WTC11 (cell line): Measurements from ENCODE around the gene GDPD2. TPM values are rescaled to one million over a fixed set of nuclear protein-coding genes. Genes with fewer than 3 reads are reported as not detected.

Experiments
- ATAC-seq: fragments of 200-7000 bp; cut with Tn5 transposase; 2 replicates; pipeline ENCODE4 v1.10.0; 2021; ENCODE audit warnings: mild to moderate bottlenecking, moderate library complexity
- CTCF ChIA-PET: fragments of 300-600 bp; sonication (Branson Sonifier 250); formaldehyde crosslinking; loops from one replicate; lab custom pipeline; 2021; ENCODE audit warnings: antibody characterized with exemption; lab: Charles Lee
- POLR2A ChIA-PET: fragments of 350-600 bp; sonication (Branson Sonifier 250); formaldehyde crosslinking; loops from one replicate; lab custom pipeline; 2021; ENCODE audit warnings: antibody characterized with exemption; lab: Charles Lee
- DNase-seq: peaks from one replicate; pipeline ENCODE4 v3.0.0; 2021; ENCODE audit warnings: low spot score
- H3K27ac Mint-ChIP-seq: 2 replicates; pipeline ENCODE4 v1.8.0; 2021; ENCODE audit warnings: mixed read lengths
- H3K27me3 Mint-ChIP-seq: 2 replicates; pipeline ENCODE4 v1.8.0; 2021; ENCODE audit warnings: low read depth, mild to moderate bottlenecking, moderate library complexity, mixed read lengths
- H3K36me3 Mint-ChIP-seq: 2 replicates; pipeline ENCODE4 v1.8.0; 2021; ENCODE audit warnings: mixed read lengths
- H3K4me1 Mint-ChIP-seq: 2 replicates; pipeline ENCODE4 v1.8.0; 2022; ENCODE audit warnings: mixed read lengths
- H3K4me3 Mint-ChIP-seq: 2 replicates; pipeline ENCODE4 v1.8.0; 2021; ENCODE audit warnings: mild to moderate bottlenecking, moderate library complexity, mixed read lengths
- H3K9me3 Mint-ChIP-seq: 2 replicates; pipeline ENCODE4 v1.8.0; 2021; ENCODE audit warnings: mixed read lengths
- ATF2 ChIP-seq: sonication (generic); formaldehyde crosslinking; IDR thresholded peaks from 2 replicates; pipeline ENCODE4 v1.8.1; 2022; ENCODE audit warnings: low read depth, missing genetic modification reagents, borderline replicate concordance
- CREM ChIP-seq: sonication (generic); formaldehyde crosslinking; IDR thresholded peaks from 2 replicates; pipeline ENCODE4 v1.8.1; 2022; ENCODE audit warnings: mild to moderate bottlenecking, missing genetic modification reagents, moderate library complexity
- ESRRA ChIP-seq: sonication (generic); formaldehyde crosslinking; IDR thresholded peaks from 2 replicates; pipeline ENCODE4 v1.8.1; 2022; ENCODE audit warnings: mild to moderate bottlenecking, missing genetic modification reagents, borderline replicate concordance
- FOXJ3 ChIP-seq: sonication (generic); formaldehyde crosslinking; IDR thresholded peaks from 2 replicates; pipeline ENCODE4 v1.9.0; 2021; ENCODE audit warnings: missing genetic modification reagents, mild to moderate bottlenecking, borderline replicate concordance
- FOXK1 ChIP-seq: sonication (generic); formaldehyde crosslinking; IDR thresholded peaks from 2 replicates; pipeline ENCODE4 v1.8.0; 2022; ENCODE audit warnings: mild to moderate bottlenecking, moderate library complexity, missing genetic modification reagents
- FOXP1 ChIP-seq: sonication (generic); formaldehyde crosslinking; IDR thresholded peaks from 2 replicates; pipeline ENCODE4 v1.8.0; 2022; ENCODE audit warnings: missing genetic modification reagents, mild to moderate bottlenecking, moderate library complexity, borderline replicate concordance
- GABPB1 ChIP-seq: sonication (generic); formaldehyde crosslinking; IDR thresholded peaks from 2 replicates; pipeline ENCODE4 v1.8.1; 2023; ENCODE audit warnings: mild to moderate bottlenecking, missing genetic modification reagents
- GRHL2 ChIP-seq: fragments of 250-450 bp; sonication (Bioruptor Pico); IDR thresholded peaks from 2 replicates; pipeline ENCODE4 v1.8.0; 2022; ENCODE audit warnings: mild to moderate bottlenecking, moderate library complexity; ENCODE audit not compliant: insufficient replicate concordance, severe bottlenecking
- HMGA2 ChIP-seq: fragments of 250-450 bp; sonication (Bioruptor Pico); IDR thresholded peaks from 2 replicates; pipeline ENCODE4 v1.4.0; 2021; ENCODE audit warnings: mild to moderate bottlenecking, moderate library complexity
- OVOL2 ChIP-seq: fragments of 250-450 bp; sonication (Bioruptor Pico); IDR thresholded peaks from 2 replicates; pipeline ENCODE4 v1.9.0; 2021; ENCODE audit warnings: mild to moderate bottlenecking, borderline replicate concordance
- RELA ChIP-seq: sonication (generic); formaldehyde crosslinking; IDR thresholded peaks from 2 replicates; pipeline ENCODE4 v1.8.1; 2022; ENCODE audit warnings: missing genetic modification reagents, mild to moderate bottlenecking, borderline replicate concordance
- RORB ChIP-seq: fragments of 250-450 bp; sonication (Bioruptor Pico); IDR thresholded peaks from 2 replicates; pipeline ENCODE4 v1.9.0; 2021; ENCODE audit warnings: mild to moderate bottlenecking
- TEAD1 ChIP-seq: sonication (generic); formaldehyde crosslinking; IDR thresholded peaks from 2 replicates; pipeline ENCODE4 v1.8.0; 2022; ENCODE audit warnings: mild to moderate bottlenecking, missing genetic modification reagents
- TP53 ChIP-seq: sonication (generic); formaldehyde crosslinking; IDR thresholded peaks from 2 replicates; pipeline ENCODE4 v1.8.1; 2023; ENCODE audit warnings: mild to moderate bottlenecking, missing genetic modification reagents
- ZBTB21 ChIP-seq: sonication (generic); formaldehyde crosslinking; IDR thresholded peaks from 2 replicates; pipeline ENCODE4 v1.8.1; 2023; ENCODE audit warnings: mild to moderate bottlenecking, missing genetic modification reagents, borderline replicate concordance
- ZNF281 ChIP-seq: sonication (generic); formaldehyde crosslinking; IDR thresholded peaks from 2 replicates; pipeline ENCODE4 v1.8.0; 2023; ENCODE audit warnings: mild to moderate bottlenecking, missing genetic modification reagents
- total RNA-seq: library from RNA; stranded (reverse); gene quantifications from 3 replicates; pipeline ENCODE4 v1.2.3, GENCODE V29; 2021
- TF ChIP-seq, protein P1 (sequence below): sonication (generic); formaldehyde crosslinking; conservative IDR thresholded peaks from 2 replicates; pipeline ENCODE4 v1.8.1; 2022; ENCODE audit warnings: mild to moderate bottlenecking, missing genetic modification reagents
- TF ChIP-seq, protein P2 (sequence below): fragments of 250-450 bp; sonication (Bioruptor Pico); IDR thresholded peaks from 2 replicates; pipeline ENCODE4 v2.1.2; 2022; ENCODE audit warnings: mild to moderate bottlenecking, moderate library complexity
- TF ChIP-seq, protein P3 (sequence below): fragments of 200-600 bp; IDR thresholded peaks from 2 replicates; pipeline ENCODE4 v1.8.0; 2022; ENCODE audit warnings: antibody characterized with exemption
- TF ChIP-seq, protein P4 (sequence below): sonication (generic); formaldehyde crosslinking; IDR thresholded peaks from 2 replicates; pipeline ENCODE4 v1.8.1; 2023; ENCODE audit warnings: mild to moderate bottlenecking, moderate library complexity, missing genetic modification reagents
- TF ChIP-seq, protein P5 (sequence below): sonication (generic); formaldehyde crosslinking; IDR thresholded peaks from 2 replicates; pipeline ENCODE4 v1.8.0; 2022; ENCODE audit warnings: mild to moderate bottlenecking, missing genetic modification reagents
- TF ChIP-seq, protein P6 (sequence below): sonication (generic); formaldehyde crosslinking; IDR thresholded peaks from 2 replicates; pipeline ENCODE4 v1.8.0; 2022; ENCODE audit warnings: mild to moderate bottlenecking, missing genetic modification reagents

GDPD2 gene
- total RNA-seq, 1 experiment from 2014 or later, result 7.0 TPM

DNA sequence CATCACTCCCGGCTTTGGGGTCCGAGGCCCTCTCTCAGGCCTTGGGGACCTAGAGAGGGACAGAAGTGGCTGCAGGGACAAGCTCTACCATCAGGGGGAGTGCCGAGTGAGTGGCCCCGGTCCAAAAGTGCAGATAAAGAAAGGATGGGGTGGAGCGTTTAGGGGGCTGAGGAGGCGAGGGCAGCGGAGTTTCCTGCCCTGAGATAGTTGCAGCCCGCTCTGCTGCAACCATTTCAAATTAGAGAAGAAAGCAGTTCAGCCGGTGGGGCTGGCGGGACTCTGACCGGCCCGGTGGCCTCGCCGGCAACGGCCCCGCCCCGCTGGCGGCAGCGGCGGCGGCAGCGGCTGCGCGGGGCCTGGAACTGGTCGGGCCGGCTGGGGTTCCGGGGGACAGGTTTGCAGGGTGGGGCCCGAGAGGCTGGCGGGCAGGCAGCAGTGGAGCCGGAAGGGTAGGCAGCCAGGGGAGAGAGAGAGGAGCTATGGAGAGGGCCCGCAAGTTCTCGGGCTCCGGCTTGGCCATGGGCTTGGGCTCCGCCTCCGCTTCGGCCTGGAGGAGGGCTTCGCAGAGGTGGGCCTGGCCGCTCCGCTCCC lies 29.1 kb downstream of the GDPD2 start:
- Mint-ChIP-seq H3K9me3 (no peaks in the 10 kb centered on the region), H3K36me3 (peaks cover 7% of the 10 kb centered on the region), H3K27ac (no peak overlapping the region), H3K4me1 (peaks cover 36% of the 10 kb centered on the region), H3K4me3 (peak overlapping the region; percentile 80), H3K27me3 (no peaks in the 10 kb centered on the region; the same call in 1 of the 2 replicates)
- CTCF ChIA-PET, result interaction anchor here (0.5 to 3.0 kb wide), 11 partner anchors 17 to 727 kb away, joined by 3 to 32 read pairs (median 3); partner anchors contain the start of gene GDPD2
- no peak for TF ChIP-seq FOXK1 (CRISPR knock-in tag)
- no peak for TF ChIP-seq RELA
- TF ChIP-seq, protein P1, sequence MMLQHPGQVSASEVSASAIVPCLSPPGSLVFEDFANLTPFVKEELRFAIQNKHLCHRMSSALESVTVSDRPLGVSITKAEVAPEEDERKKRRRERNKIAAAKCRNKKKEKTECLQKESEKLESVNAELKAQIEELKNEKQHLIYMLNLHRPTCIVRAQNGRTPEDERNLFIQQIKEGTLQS (CRISPR knock-in tag), result no peak
- TF ChIP-seq, protein P2, sequence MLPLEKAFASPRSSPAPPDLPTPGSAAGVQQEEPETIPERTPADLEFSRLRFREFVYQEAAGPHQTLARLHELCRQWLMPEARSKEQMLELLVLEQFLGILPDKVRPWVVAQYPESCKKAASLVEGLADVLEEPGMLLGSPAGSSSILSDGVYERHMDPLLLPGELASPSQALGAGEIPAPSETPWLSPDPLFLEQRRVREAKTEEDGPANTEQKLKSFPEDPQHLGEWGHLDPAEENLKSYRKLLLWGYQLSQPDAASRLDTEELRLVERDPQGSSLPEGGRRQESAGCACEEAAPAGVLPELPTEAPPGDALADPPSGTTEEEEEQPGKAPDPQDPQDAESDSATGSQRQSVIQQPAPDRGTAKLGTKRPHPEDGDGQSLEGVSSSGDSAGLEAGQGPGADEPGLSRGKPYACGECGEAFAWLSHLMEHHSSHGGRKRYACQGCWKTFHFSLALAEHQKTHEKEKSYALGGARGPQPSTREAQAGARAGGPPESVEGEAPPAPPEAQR (CRISPR knock-in tag), result no peak
- no peak for TF ChIP-seq OVOL2
- TF ChIP-seq, protein P3, sequence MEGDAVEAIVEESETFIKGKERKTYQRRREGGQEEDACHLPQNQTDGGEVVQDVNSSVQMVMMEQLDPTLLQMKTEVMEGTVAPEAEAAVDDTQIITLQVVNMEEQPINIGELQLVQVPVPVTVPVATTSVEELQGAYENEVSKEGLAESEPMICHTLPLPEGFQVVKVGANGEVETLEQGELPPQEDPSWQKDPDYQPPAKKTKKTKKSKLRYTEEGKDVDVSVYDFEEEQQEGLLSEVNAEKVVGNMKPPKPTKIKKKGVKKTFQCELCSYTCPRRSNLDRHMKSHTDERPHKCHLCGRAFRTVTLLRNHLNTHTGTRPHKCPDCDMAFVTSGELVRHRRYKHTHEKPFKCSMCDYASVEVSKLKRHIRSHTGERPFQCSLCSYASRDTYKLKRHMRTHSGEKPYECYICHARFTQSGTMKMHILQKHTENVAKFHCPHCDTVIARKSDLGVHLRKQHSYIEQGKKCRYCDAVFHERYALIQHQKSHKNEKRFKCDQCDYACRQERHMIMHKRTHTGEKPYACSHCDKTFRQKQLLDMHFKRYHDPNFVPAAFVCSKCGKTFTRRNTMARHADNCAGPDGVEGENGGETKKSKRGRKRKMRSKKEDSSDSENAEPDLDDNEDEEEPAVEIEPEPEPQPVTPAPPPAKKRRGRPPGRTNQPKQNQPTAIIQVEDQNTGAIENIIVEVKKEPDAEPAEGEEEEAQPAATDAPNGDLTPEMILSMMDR, result peak; percentile 29
- DNase-seq (peak; percentile 69), ATAC-seq (peak; percentile 22)
- POLR2A ChIA-PET, result interaction anchor here (0.8 to 1.0 kb wide), 2 partner anchors 29 to 518 kb away, joined by 3 to 4 read pairs; partner anchors contain the start of gene GDPD2

- ATAC-seq, result no peak
- ChIA-PET CTCF (interaction anchor here (1.0 to 3.0 kb wide), 9 partner anchors 18 to 726 kb away, joined by 3 to 32 read pairs (median 4); partner anchors contain the start of gene GDPD2), POLR2A (interaction anchor here (1.0 kb wide), 1 partner anchor 517 kb away, joined by 3 read pairs; no protein-coding TSS in a partner anchor)
- Mint-ChIP-seq H3K9me3 (no peaks in the 10 kb centered on the region), H3K27me3 (no peaks in the 10 kb centered on the region; the same call in 1 of the 2 replicates), H3K27ac (no peak overlapping the region), H3K4me1 (peaks cover 37% of the 10 kb centered on the region), H3K36me3 (peaks cover 7% of the 10 kb centered on the region), H3K4me3 (peak overlapping the region; percentile 80)
- no peak for DNase-seq
- no peak for TF ChIP-seq CREM (CRISPR knock-in tag)
- no peak for TF ChIP-seq GRHL2
- no peak for TF ChIP-seq FOXJ3 (CRISPR knock-in tag)
- TF ChIP-seq HMGA2 (CRISPR knock-in tag), result no peak
- TF ChIP-seq, protein P4, sequence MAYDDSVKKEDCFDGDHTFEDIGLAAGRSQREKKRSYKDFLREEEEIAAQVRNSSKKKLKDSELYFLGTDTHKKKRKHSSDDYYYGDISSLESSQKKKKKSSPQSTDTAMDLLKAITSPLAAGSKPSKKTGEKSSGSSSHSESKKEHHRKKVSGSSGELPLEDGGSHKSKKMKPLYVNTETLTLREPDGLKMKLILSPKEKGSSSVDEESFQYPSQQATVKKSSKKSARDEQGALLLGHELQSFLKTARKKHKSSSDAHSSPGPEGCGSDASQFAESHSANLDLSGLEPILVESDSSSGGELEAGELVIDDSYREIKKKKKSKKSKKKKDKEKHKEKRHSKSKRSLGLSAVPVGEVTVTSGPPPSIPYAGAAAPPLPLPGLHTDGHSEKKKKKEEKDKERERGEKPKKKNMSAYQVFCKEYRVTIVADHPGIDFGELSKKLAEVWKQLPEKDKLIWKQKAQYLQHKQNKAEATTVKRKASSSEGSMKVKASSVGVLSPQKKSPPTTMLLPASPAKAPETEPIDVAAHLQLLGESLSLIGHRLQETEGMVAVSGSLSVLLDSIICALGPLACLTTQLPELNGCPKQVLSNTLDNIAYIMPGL (CRISPR knock-in tag), result no peak
- no peak for TF ChIP-seq FOXP1
- no peak for TF ChIP-seq ESRRA
- no peak for TF ChIP-seq GABPB1 (CRISPR knock-in tag)
- no peak for TF ChIP-seq TP53 (CRISPR knock-in tag)
- TF ChIP-seq RORB, result no peak
- TF ChIP-seq, protein P5, sequence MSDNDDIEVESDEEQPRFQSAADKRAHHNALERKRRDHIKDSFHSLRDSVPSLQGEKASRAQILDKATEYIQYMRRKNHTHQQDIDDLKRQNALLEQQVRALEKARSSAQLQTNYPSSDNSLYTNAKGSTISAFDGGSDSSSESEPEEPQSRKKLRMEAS (CRISPR knock-in tag), result no peak
- TF ChIP-seq ATF2 (CRISPR knock-in tag), result no peak
- TF ChIP-seq, protein P6, sequence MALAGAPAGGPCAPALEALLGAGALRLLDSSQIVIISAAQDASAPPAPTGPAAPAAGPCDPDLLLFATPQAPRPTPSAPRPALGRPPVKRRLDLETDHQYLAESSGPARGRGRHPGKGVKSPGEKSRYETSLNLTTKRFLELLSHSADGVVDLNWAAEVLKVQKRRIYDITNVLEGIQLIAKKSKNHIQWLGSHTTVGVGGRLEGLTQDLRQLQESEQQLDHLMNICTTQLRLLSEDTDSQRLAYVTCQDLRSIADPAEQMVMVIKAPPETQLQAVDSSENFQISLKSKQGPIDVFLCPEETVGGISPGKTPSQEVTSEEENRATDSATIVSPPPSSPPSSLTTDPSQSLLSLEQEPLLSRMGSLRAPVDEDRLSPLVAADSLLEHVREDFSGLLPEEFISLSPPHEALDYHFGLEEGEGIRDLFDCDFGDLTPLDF (CRISPR knock-in tag), result no peak
- no peak for TF ChIP-seq ZNF281 (CRISPR knock-in tag)
- no peak for TF ChIP-seq ZBTB21 (CRISPR knock-in tag)
- TF ChIP-seq TEAD1, result no peak
Observed at GRCh38 chrX:70453024-70453618, 30.0 kb downstream of the GDPD2 start.
